NT2/D1 (cell line): Measurements from ENCODE around the gene KPNA4.
A peak's percentile ranks its signal among the peaks of the same experiment; 100 is the strongest.
"Not testable (repeated sequence)": the region's sequence is repeated elsewhere in the genome, so short reads cannot be mapped to it uniquely, and the experiment has no call there.

Experiments
- DNase-seq: peaks from one replicate; pipeline ENCODE4 v3.0.0-alpha.2; 2011; ENCODE audit warnings: low read depth, low spot score
- H3K27me3 ChIP-seq: 2 replicates; pipeline ENCODE4 v1.6.0; 2011; ENCODE audit warnings: mild to moderate bottlenecking; ENCODE audit not compliant: insufficient read length, insufficient read depth
- H3K36me3 ChIP-seq: 2 replicates; pipeline ENCODE4 v1.6.1; 2011; ENCODE audit warnings: mild to moderate bottlenecking, low read length, mixed read lengths; ENCODE audit not compliant: insufficient read depth, insufficient read length
- H3K4me1 ChIP-seq: 2 replicates; pipeline ENCODE4 v1.5.1; 2011; ENCODE audit not compliant: insufficient read depth, insufficient read length
- H3K4me3 ChIP-seq: 2 replicates; pipeline ENCODE4 v1.5.1; 2011; ENCODE audit warnings: low read depth; ENCODE audit not compliant: insufficient read length
- H3K9ac ChIP-seq: 2 replicates; pipeline ENCODE4 v1.6.0; 2011; ENCODE audit warnings: low read depth; ENCODE audit not compliant: insufficient read length
- H3K9me3 ChIP-seq: 2 replicates; pipeline ENCODE4 v1.5.1; 2011; ENCODE audit warnings: mild to moderate bottlenecking, low read length; ENCODE audit not compliant: insufficient read depth
- SUZ12 ChIP-seq: IDR thresholded peaks from 2 replicates; pipeline ENCODE4 v1.6.1; 2011; ENCODE audit not compliant: insufficient read length, insufficient read depth; ENCODE audit errors: extremely low read depth
- YY1 ChIP-seq: IDR thresholded peaks from 2 replicates; pipeline ENCODE4 v1.6.1; 2011; ENCODE audit not compliant: insufficient read length, insufficient read depth
- ZNF274 ChIP-seq: IDR thresholded peaks from 2 replicates; pipeline ENCODE4 v1.6.1; 2011; ENCODE audit warnings: mild to moderate bottlenecking, low read depth, low read length

Gene KPNA4

DNA sequence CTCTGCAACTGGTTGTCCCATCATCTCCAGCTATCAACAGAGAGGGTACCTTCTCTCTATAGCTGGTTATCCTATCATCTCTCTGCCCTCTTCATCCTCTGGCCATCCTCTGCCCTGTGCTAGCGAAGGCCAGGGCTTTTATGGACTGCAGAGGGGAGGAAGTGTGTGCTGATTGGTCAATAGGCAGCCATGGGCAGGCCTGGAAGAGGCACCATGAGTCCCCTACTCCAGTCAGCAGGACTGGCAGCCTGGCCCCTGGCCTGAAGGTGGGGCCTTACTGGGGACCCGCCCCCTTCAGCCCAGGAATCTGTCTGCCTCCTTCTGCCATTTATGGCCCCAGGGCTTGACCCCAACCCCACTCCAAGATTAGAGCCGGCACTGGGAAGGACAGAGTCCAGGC lies 105.3 kb downstream of the KPNA4 start:
- no peak for DNase-seq
- peaks cover 8% of the 10 kb centered on the region for H3K27me3 ChIP-seq
- H3K4me1 ChIP-seq: no peaks in the 10 kb centered on the region
- TF ChIP-seq YY1 (no peak), ZNF274 (no peak), SUZ12 (no peak)
- peaks cover 9% of the 10 kb centered on the region; the same call in 1 of the 2 replicates for H3K9me3 ChIP-seq
- no peak overlapping the region for H3K4me3 ChIP-seq
- no peak overlapping the region for H3K9ac ChIP-seq
- no peaks in the 10 kb centered on the region for H3K36me3 ChIP-seq

- no peaks in the 10 kb centered on the region for H3K4me1 ChIP-seq
- no peak overlapping the region for H3K4me3 ChIP-seq
- H3K9ac ChIP-seq: no peak overlapping the region
- DNase-seq: no peak
- peaks cover 8% of the 10 kb centered on the region for H3K27me3 ChIP-seq
- H3K9me3 ChIP-seq: peaks cover 9% of the 10 kb centered on the region; the same call in 1 of the 2 replicates
- no peaks in the 10 kb centered on the region for H3K36me3 ChIP-seq
- TF ChIP-seq SUZ12 (no peak), YY1 (no peak), ZNF274 (no peak)
These were observed 105.9 kb downstream of the KPNA4 start for GRCh38 chr3:160459450-160459970.

DNA sequence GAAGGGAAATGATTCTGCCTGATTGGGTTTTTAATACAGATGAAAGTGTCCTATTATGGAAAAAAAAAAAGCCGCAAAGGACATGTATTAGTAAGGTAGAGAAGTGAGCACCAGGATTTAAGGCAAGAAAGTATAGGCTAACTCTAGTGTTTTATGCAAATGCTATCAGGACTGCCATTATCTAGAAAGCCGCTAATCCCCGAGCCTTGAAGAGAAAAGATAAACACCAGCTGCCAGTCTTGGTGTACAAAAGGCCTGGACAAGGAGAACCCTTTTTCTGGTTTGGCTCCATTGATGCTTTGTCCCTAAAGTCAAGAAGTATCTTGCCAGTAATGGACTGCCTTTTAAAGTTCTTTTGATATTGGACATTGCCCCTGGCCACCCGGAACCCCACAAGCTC lies 107.2 kb downstream of the KPNA4 start:
- H3K4me3 ChIP-seq: no peak overlapping the region
- H3K27me3 ChIP-seq: peaks cover 8% of the 10 kb centered on the region
- TF ChIP-seq SUZ12: no peak
- no peak for TF ChIP-seq YY1
- TF ChIP-seq ZNF274: no peak

GRCh38 chr3:160455846-160456245 lies 109.5 kb downstream of the KPNA4 start:
- no peak overlapping the region for H3K9ac ChIP-seq
- H3K4me1 ChIP-seq: no peaks in the 10 kb centered on the region
- H3K27me3 ChIP-seq: peaks cover 8% of the 10 kb centered on the region
- no peak for TF ChIP-seq ZNF274
- peaks cover 8% of the 10 kb centered on the region; the same call in 1 of the 2 replicates for H3K9me3 ChIP-seq
- H3K4me3 ChIP-seq: no peak overlapping the region
- DNase-seq: no peak
- H3K36me3 ChIP-seq: no peaks in the 10 kb centered on the region

More for the DNA sequence above, 107.2 kb downstream of the KPNA4 start:
- Histone ChIP-seq H3K9me3 (peaks cover 9% of the 10 kb centered on the region; the same call in 1 of the 2 replicates), H3K9ac (no peak overlapping the region), H3K36me3 (no peaks in the 10 kb centered on the region), H3K4me1 (no peaks in the 10 kb centered on the region)
- no peak for DNase-seq

DNA sequence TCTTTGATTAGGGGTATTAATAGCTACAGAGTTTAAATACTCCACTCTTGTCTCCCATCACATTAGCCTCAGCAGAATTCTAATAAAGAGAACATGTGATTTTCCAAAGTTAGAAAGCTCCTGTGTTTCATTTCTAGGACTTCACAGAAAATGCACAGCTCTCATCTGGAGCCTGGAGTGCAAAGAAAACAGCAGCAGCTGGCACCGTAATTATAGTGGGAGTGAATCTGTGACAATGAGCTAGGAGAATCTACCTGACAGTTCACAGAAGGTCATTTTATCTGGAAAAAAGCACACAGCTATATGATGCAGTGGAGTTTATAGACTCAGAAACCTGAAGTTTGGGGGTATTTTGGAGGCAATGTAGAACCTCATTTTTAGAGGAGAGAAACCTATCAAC lies 110.4 kb downstream of the KPNA4 start:
- peaks cover 5% of the 10 kb centered on the region; the same call in 1 of the 2 replicates for H3K9me3 ChIP-seq
- DNase-seq: no peak
- no peak overlapping the region for H3K9ac ChIP-seq
- TF ChIP-seq SUZ12: no peak
- no peak for TF ChIP-seq ZNF274
- no peak for TF ChIP-seq YY1
- no peaks in the 10 kb centered on the region for H3K36me3 ChIP-seq
- H3K4me1 ChIP-seq: no peaks in the 10 kb centered on the region
- peaks cover 7% of the 10 kb centered on the region for H3K27me3 ChIP-seq
- no peak overlapping the region for H3K4me3 ChIP-seq

DNA sequence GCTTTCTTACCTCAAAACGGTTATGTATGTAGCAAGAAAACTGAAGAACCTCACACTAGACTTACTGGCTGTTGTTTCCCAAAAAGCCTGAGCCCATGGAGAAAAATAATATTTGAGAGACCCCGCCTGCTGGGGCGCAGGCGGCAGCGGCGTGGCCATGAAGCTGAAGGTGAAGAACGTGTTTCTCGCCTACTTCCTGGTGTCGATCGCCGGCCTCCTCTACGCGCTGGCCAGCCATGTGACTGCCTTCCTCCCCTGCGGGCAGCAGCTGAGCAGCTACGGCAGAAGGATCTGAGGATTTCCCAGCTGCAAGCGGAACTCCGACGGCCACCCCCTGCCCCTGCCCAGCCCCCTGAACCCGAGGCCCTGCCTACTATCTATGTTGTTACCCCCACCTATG lies 113.1 kb downstream of the KPNA4 start:
- not testable (repeated sequence) for H3K4me1 ChIP-seq, H3K27me3 ChIP-seq, DNase-seq, H3K9me3 ChIP-seq, H3K9ac ChIP-seq, H3K4me3 ChIP-seq
- H3K36me3 ChIP-seq: peaks cover 12% of the 10 kb centered on the region

DNA sequence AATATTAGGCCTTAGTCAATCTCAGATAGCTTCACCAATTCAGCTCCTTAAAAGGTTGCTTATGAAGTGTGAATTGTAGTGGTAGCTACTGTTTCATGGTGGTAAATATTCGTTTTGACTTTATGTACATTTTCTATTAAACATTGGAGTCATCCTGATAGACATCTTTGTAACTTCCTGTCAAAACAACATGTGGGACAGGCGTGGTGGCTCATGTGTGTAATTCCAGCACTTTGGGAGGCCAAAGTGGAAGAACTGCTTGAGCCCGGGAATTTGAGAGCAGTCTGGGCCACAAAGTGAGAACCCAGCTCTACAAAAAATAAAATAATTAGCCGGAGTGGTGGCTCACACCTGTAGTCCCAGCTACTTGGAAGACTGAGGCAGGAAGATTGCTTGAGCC lies 113.8 kb downstream of the KPNA4 start:
- no peaks in the 10 kb centered on the region for H3K9me3 ChIP-seq
- no peak for TF ChIP-seq SUZ12
- TF ChIP-seq YY1: no peak
- no peak for TF ChIP-seq ZNF274
- peaks cover 19% of the 10 kb centered on the region for H3K36me3 ChIP-seq
- no peak overlapping the region for H3K9ac ChIP-seq
- H3K27me3 ChIP-seq: no peaks in the 10 kb centered on the region
- no peak for DNase-seq
- H3K4me1 ChIP-seq: no peaks in the 10 kb centered on the region
- H3K4me3 ChIP-seq: no peak overlapping the region

DNA sequence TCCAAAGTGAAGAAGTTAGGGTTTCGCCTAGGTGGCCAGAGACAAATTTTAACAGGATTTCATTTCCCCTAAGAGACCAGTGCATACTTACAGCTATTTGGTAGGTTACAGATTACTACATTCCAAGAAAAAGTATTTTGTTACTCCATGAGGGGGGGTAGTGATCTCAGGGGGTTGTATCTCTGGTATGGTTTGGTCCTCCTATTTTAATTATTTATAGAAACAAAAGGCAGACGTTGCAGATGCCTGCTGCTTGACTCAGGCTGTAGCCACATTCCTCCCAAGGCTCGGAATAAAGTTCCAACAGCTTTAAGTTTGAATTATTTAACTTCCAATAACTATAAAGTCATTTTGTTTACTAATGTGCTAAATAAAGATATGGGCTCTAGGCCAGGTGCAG lies 114.5 kb downstream of the KPNA4 start:
- peak overlapping the region; percentile 89 for H3K4me3 ChIP-seq
- H3K27me3 ChIP-seq: no peaks in the 10 kb centered on the region
- no peak for DNase-seq
- H3K36me3 ChIP-seq: peaks cover 26% of the 10 kb centered on the region
- H3K9me3 ChIP-seq: no peaks in the 10 kb centered on the region
- no peaks in the 10 kb centered on the region for H3K4me1 ChIP-seq
- H3K9ac ChIP-seq: peak overlapping the region; percentile 95
- TF ChIP-seq YY1 (no peak), ZNF274 (no peak), SUZ12 (no peak)
